Measurements from ENCODE around the gene CAMTA1. TPM values are rescaled to one million over a fixed set of nuclear protein-coding genes. Genes with fewer than 3 reads are reported as not detected.
"Not testable (repeated sequence)": the region's sequence is repeated elsewhere in the genome, so short reads cannot be mapped to it uniquely, and the experiment has no call there.

CAMTA1 gene
- polyA plus RNA-seq, 1 donor from 2014 or later, result 162 TPM

DNA sequence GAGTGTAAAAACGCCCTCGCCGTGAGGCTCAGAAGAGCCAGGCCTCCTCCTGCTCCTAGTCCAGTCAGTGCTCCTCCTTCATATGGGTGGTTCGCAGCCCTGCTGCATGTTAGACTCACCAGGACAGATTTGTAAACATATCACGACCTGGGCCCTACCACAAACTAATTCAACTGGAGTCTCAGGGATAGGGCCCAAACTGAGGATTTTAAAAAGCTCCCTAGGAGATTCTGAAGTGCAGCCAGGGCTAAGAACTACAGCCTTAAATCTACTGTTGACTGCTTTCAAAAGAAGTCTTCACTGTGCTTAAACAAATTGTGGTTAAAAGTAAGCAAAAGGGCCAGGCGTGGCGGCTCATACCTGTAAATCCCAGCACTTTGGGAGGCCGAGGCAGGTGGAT, 57.0 kb downstream of the CAMTA1 start:
- Histone ChIP-seq H3K4me3 (ENCODE audit: low read length) (no peak overlapping the region), H3K9me2 (ENCODE audit: insufficient read depth, low read length) (no peaks in the 10 kb centered on the region), H3K27me3 (ENCODE audit: insufficient read depth, low read depth, low read length) (no peaks in the 10 kb centered on the region), H3K9me3 (ENCODE audit: low read length) (no peaks in the 10 kb centered on the region), H3K79me2 (replicated peaks; ENCODE audit: insufficient read depth, low read length) (no peaks in the 10 kb centered on the region), H3K9ac (ENCODE audit: low read length) (no peak overlapping the region), H2AFZ (ENCODE audit: low read depth, low read length) (no peak overlapping the region), H3K4me2 (ENCODE audit: low read length) (no peak overlapping the region), H3K27ac (ENCODE audit: low read length) (no peak overlapping the region), H3K36me3 (ENCODE audit: insufficient read depth, low read length) (no peaks in the 10 kb centered on the region), H3F3A (ENCODE audit: insufficient read depth, low read length, poor library complexity, severe bottlenecking) (no peaks in the 10 kb centered on the region), H4K20me1 (ENCODE audit: insufficient read depth) (no peaks in the 10 kb centered on the region)
- TF ChIP-seq MXI1 (conservative IDR thresholded peaks at IDR 0.05; ENCODE audit: poor library complexity, severe bottlenecking) (no peak), POLR2AphosphoS5 (IDR thresholded peaks at IDR 0.05) (no peak), TAF1 (IDR thresholded peaks at IDR 0.05; ENCODE audit: low read depth) (no peak), EP300 (conservative IDR thresholded peaks at IDR 0.05; ENCODE audit: poor library complexity, severe bottlenecking) (no peak), EZH2 (IDR thresholded peaks at IDR 0.05; ENCODE audit: borderline replicate concordance, insufficient read depth, low read length, poor library complexity, severe bottlenecking) (no peak), CTCF (IDR thresholded peaks at IDR 0.05; ENCODE audit: poor library complexity, severe bottlenecking) (no peak), SMC3 (conservative IDR thresholded peaks at IDR 0.05; ENCODE audit: poor library complexity) (no peak), RAD21 (conservative IDR thresholded peaks at IDR 0.05) (no peak)
- TF ChIP-seq, protein P1, sequence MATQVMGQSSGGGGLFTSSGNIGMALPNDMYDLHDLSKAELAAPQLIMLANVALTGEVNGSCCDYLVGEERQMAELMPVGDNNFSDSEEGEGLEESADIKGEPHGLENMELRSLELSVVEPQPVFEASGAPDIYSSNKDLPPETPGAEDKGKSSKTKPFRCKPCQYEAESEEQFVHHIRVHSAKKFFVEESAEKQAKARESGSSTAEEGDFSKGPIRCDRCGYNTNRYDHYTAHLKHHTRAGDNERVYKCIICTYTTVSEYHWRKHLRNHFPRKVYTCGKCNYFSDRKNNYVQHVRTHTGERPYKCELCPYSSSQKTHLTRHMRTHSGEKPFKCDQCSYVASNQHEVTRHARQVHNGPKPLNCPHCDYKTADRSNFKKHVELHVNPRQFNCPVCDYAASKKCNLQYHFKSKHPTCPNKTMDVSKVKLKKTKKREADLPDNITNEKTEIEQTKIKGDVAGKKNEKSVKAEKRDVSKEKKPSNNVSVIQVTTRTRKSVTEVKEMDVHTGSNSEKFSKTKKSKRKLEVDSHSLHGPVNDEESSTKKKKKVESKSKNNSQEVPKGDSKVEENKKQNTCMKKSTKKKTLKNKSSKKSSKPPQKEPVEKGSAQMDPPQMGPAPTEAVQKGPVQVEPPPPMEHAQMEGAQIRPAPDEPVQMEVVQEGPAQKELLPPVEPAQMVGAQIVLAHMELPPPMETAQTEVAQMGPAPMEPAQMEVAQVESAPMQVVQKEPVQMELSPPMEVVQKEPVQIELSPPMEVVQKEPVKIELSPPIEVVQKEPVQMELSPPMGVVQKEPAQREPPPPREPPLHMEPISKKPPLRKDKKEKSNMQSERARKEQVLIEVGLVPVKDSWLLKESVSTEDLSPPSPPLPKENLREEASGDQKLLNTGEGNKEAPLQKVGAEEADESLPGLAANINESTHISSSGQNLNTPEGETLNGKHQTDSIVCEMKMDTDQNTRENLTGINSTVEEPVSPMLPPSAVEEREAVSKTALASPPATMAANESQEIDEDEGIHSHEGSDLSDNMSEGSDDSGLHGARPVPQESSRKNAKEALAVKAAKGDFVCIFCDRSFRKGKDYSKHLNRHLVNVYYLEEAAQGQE (IDR thresholded peaks at IDR 0.05; ENCODE audit: borderline replicate concordance), result no peak

GRCh38 chr1:6845786-6846185, 60.5 kb downstream of the CAMTA1 start:
- H3K36me3 ChIP-seq (ENCODE audit: insufficient read depth, low read length), result not testable (repeated sequence)

DNA sequence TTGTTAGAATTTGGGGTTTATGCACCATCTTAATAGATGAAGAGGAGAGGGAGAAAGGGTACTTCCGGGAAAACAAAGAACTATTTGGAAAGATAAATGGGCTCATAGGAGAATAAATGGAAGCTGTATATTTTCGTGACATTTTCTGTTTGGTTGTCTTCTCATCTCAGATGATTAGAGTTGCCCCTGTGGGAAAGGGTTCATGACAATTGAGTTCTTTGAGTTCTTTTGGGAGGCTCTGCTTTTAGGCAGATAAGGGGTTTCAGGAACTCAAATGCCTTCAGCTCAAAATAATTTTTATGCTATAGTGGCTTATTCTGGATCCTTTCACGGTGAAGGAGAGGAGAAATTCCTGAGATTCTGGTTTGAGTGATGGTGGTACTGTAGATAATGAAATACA, 63.6 kb downstream of the CAMTA1 start:
- no peaks in the 10 kb centered on the region for H3F3A ChIP-seq (ENCODE audit: insufficient read depth, low read length, poor library complexity, severe bottlenecking)

More at GRCh38 chr1:6845786-6846185, 60.5 kb downstream of the CAMTA1 start:
- not testable (repeated sequence) for H3K27me3 ChIP-seq (ENCODE audit: insufficient read depth, low read depth, low read length); H3K79me2 ChIP-seq (replicated peaks; ENCODE audit: insufficient read depth, low read length); H4K20me1 ChIP-seq (ENCODE audit: insufficient read depth); H3K9ac ChIP-seq (ENCODE audit: low read length); H3K9me3 ChIP-seq (ENCODE audit: low read length); H3K4me3 ChIP-seq (ENCODE audit: low read length); H3K4me2 ChIP-seq (ENCODE audit: low read length); H3F3A ChIP-seq (ENCODE audit: insufficient read depth, low read length, poor library complexity, severe bottlenecking); H3K27ac ChIP-seq (ENCODE audit: low read length); H3K9me2 ChIP-seq (ENCODE audit: insufficient read depth, low read length); H2AFZ ChIP-seq (ENCODE audit: low read depth, low read length)

More for the DNA sequence above, 63.6 kb downstream of the CAMTA1 start:
- H3K9me2 ChIP-seq (ENCODE audit: insufficient read depth, low read length), result no peaks in the 10 kb centered on the region
- H3K27me3 ChIP-seq (ENCODE audit: insufficient read depth, low read depth, low read length), result no peaks in the 10 kb centered on the region
- no peak overlapping the region for H2AFZ ChIP-seq (ENCODE audit: low read depth, low read length)
- no peak for TF ChIP-seq RAD21 (conservative IDR thresholded peaks at IDR 0.05)
- no peaks in the 10 kb centered on the region for H3K79me2 ChIP-seq (replicated peaks; ENCODE audit: insufficient read depth, low read length)
- no peaks in the 10 kb centered on the region for H3K9me3 ChIP-seq (ENCODE audit: low read length)
- H4K20me1 ChIP-seq (ENCODE audit: insufficient read depth), result no peaks in the 10 kb centered on the region
- no peak overlapping the region for H3K9ac ChIP-seq (ENCODE audit: low read length)
- no peak overlapping the region for H3K4me3 ChIP-seq (ENCODE audit: low read length)
- H3K36me3 ChIP-seq (ENCODE audit: insufficient read depth, low read length), result no peaks in the 10 kb centered on the region
- H3K4me2 ChIP-seq (ENCODE audit: low read length), result no peak overlapping the region
- no peak overlapping the region for H3K27ac ChIP-seq (ENCODE audit: low read length)

Measured in neural cell (in vitro differentiated cells).